PC-9 (cell line): Measurements from ENCODE around the gene FBXO28. TPM values are rescaled to one million over a fixed set of nuclear protein-coding genes. Genes with fewer than 3 reads are reported as not detected.

Source experiments
- BruUV-seq: library from RNA; stranded (reverse); fragments of 400-500 nt; replicated peaks from 2 replicates; lab custom pipeline; 2021; lab: Mats Ljungman, UMichigan
- CTCF ChIA-PET: fragments of 300-600 bp; sonication (Branson Sonifier 250); formaldehyde crosslinking; loops from one replicate; lab custom pipeline; 2022; ENCODE audit warnings: antibody characterized with exemption; lab: Charles Lee
- POLR2A ChIA-PET: fragments of 300-600 bp; sonication (Branson Sonifier 250); formaldehyde crosslinking; loops from one replicate; lab custom pipeline; 2022; ENCODE audit warnings: antibody characterized with exemption; ENCODE audit not compliant: unreplicated experiment; lab: Charles Lee
- DNase-seq, 2 experiments: peaks; one replicate each; pipeline versions ENCODE4 v3.0.0 to v3.0.0-alpha.2; 2015 to 2022; ENCODE audit warnings: mixed read lengths in 1 of 2
- H2AFZ ChIP-seq: fragments of 200-600 bp; sonication (generic); 2 replicates; pipeline ENCODE4 v1.8.1; 2017; ENCODE audit warnings: antibody characterized with exemption
- H3F3A ChIP-seq: fragments of 200-600 bp; sonication (generic); 2 replicates; pipeline ENCODE4 v1.8.1; 2017; ENCODE audit warnings: antibody characterized with exemption, mild to moderate bottlenecking, low read depth; ENCODE audit not compliant: insufficient read depth
- H3K27ac ChIP-seq: fragments of 200-600 bp; sonication (generic); 2 replicates; pipeline ENCODE4 v1.6.1; 2016; ENCODE audit warnings: mixed run types
- H3K27me3 ChIP-seq: fragments of 200-600 bp; sonication (generic); 2 replicates; pipeline ENCODE4 v1.6.1; 2016; ENCODE audit warnings: low read depth, mixed run types; ENCODE audit not compliant: insufficient read depth
- H3K36me3 ChIP-seq: fragments of 200-600 bp; sonication (generic); 2 replicates; pipeline ENCODE4 v1.6.1; 2016; ENCODE audit warnings: low read depth, mixed run types
- H3K4me1 ChIP-seq: fragments of 200-600 bp; sonication (generic); replicated peaks from 2 replicates; pipeline ENCODE4 v1.6.1; 2016; ENCODE audit warnings: mixed run types; ENCODE audit not compliant: insufficient read depth
- H3K4me2 ChIP-seq: fragments of 200-600 bp; sonication (generic); 2 replicates; pipeline ENCODE4 v1.6.1; 2017; ENCODE audit warnings: mixed run types
- H3K4me3 ChIP-seq: fragments of 200-600 bp; sonication (generic); 2 replicates; pipeline ENCODE4 v1.6.1; 2016; ENCODE audit warnings: mixed run types
- H3K79me2 ChIP-seq: fragments of 200-600 bp; sonication (generic); 2 replicates; pipeline ENCODE4 v1.6.1; 2017; ENCODE audit warnings: low read depth, mixed run types
- H3K9me2 ChIP-seq: fragments of 200-600 bp; sonication (generic); 2 replicates; pipeline ENCODE4 v1.8.1; 2017; ENCODE audit warnings: mild to moderate bottlenecking; ENCODE audit not compliant: insufficient read depth
- H3K9me3 ChIP-seq: fragments of 200-600 bp; sonication (generic); 2 replicates; pipeline ENCODE4 v1.8.1; 2016; ENCODE audit warnings: low read depth; ENCODE audit not compliant: insufficient read depth
- H4K20me1 ChIP-seq: fragments of 200-600 bp; sonication (generic); 2 replicates; pipeline ENCODE4 v1.8.1; 2017; ENCODE audit not compliant: insufficient read depth
- CTCF ChIP-seq: fragments of 200-600 bp; sonication (generic); conservative IDR thresholded peaks from 2 replicates; pipeline ENCODE4 v1.6.1; 2017; ENCODE audit warnings: mixed run types, antibody characterized with exemption, mild to moderate bottlenecking, moderate library complexity
- EZH2 ChIP-seq: fragments of 200-600 bp; sonication (generic); IDR thresholded peaks from 2 replicates; pipeline ENCODE4 v1.8.0; 2017; ENCODE audit warnings: antibody characterized with exemption, low read depth
- intact Hi-C: fragments of 100-400 bp; cut with micrococcal nuclease; formaldehyde crosslinking; loops from one replicate; pipeline ENCODE4 v1.10.0; 2022; ENCODE audit not compliant: unreplicated experiment
- total RNA-seq: library from RNA; stranded (reverse); gene quantifications from 2 replicates; pipeline ENCODE4 v1.2.3, GENCODE V29; 2021

FBXO28 gene
- total RNA-seq, 1 experiment from 2014 or later, result 48.1 TPM

- Histone ChIP-seq H3K9me2 (no peaks in the 10 kb centered on the region), H3K79me2 (peaks cover 97% of the 10 kb centered on the region), H3K36me3 (peaks cover 16% of the 10 kb centered on the region; the same call in 1 of the 2 replicates), H3K27me3 (no peaks in the 10 kb centered on the region), H3K4me3 (no peak overlapping the region), H3K9me3 (no peaks in the 10 kb centered on the region), H3F3A (peaks cover 4% of the 10 kb centered on the region), H2AFZ (no peak overlapping the region), H3K4me2 (no peak overlapping the region), H4K20me1 (peaks cover 55% of the 10 kb centered on the region), H3K27ac (no peak overlapping the region), H3K4me1 (peaks cover 19% of the 10 kb centered on the region)
- no peak for DNase-seq
- POLR2A ChIA-PET, result interaction anchor here (0.6 kb wide), 1 partner anchor 29 kb away, joined by 3 read pairs; no protein-coding TSS in a partner anchor
- intact Hi-C loops, result no loop called here
- CTCF ChIA-PET, result no interaction called here
- TF ChIP-seq CTCF (no peak), EZH2 (no peak)
- no TSS peak for BruUV-seq
Measured at GRCh38 chr1:224118688-224119087, 4.8 kb downstream of the FBXO28 start.

GRCh38 chr1:224123136-224123535 lies 9.2 kb downstream of the FBXO28 start:
- H3K4me2 ChIP-seq, result no peak overlapping the region
- DNase-seq, result no peak
- H3K9me2 ChIP-seq, result no peaks in the 10 kb centered on the region
- peaks cover 18% of the 10 kb centered on the region for H3F3A ChIP-seq
- no peak for TF ChIP-seq EZH2
- TF ChIP-seq CTCF, result no peak
- ChIA-PET CTCF (no interaction called here), POLR2A (interaction anchor here (0.7 kb wide), 1 partner anchor 1279 kb away, joined by 3 read pairs; no protein-coding TSS in a partner anchor)
- intact Hi-C loops, result no loop called here
- no peaks in the 10 kb centered on the region for H3K9me3 ChIP-seq
- no peak overlapping the region for H2AFZ ChIP-seq
- peaks cover 9% of the 10 kb centered on the region; the same call in 1 of the 2 replicates for H3K4me1 ChIP-seq
- H3K4me3 ChIP-seq, result no peak overlapping the region
- BruUV-seq, result no TSS peak
- H3K27ac ChIP-seq, result no peak overlapping the region
- H3K27me3 ChIP-seq, result no peaks in the 10 kb centered on the region
- H4K20me1 ChIP-seq, result peaks cover 53% of the 10 kb centered on the region
- H3K36me3 ChIP-seq, result peaks cover 10% of the 10 kb centered on the region; the same call in 1 of the 2 replicates
- peaks cover 94% of the 10 kb centered on the region for H3K79me2 ChIP-seq

GRCh38 chr1:224124220-224124619 lies 10.3 kb downstream of the FBXO28 start:
- Histone ChIP-seq H4K20me1 (peaks cover 55% of the 10 kb centered on the region), H3K27me3 (no peaks in the 10 kb centered on the region), H3K4me1 (peaks cover 15% of the 10 kb centered on the region; the same call in 1 of the 2 replicates), H3K36me3 (0 out of 2 replicates have a peak, but pooled peaks cover 4% of the 10 kb centered on the region), H3K4me3 (no peak overlapping the region), H3K79me2 (peaks cover 93% of the 10 kb centered on the region), H3K9me2 (no peaks in the 10 kb centered on the region), H2AFZ (no peak overlapping the region), H3K4me2 (no peak overlapping the region), H3K9me3 (no peaks in the 10 kb centered on the region), H3K27ac (no peak overlapping the region), H3F3A (peaks cover 18% of the 10 kb centered on the region)
- TF ChIP-seq EZH2 (no peak), CTCF (no peak)
- no peak for DNase-seq
- BruUV-seq, result no TSS peak
- POLR2A ChIA-PET, result no interaction called here
- intact Hi-C loops, result no loop called here
- CTCF ChIA-PET, result no interaction called here
